Activated naive CD8-positive, alpha-beta T cell treated with anti-CD3 and anti-CD28 coated beads for 36 hours (primary cell): ENCODE measurements around the gene CYP46A1. TPM values are rescaled to one million over a fixed set of nuclear protein-coding genes. Genes with fewer than 3 reads are reported as not detected.

Source experiments
- DNase-seq: peaks from one replicate; pipeline ENCODE4 v3.0.0; 2021
- H3K27ac Mint-ChIP-seq: one replicate; pipeline ENCODE4 v1.8.0; 2022; ENCODE audit warnings: mild to moderate bottlenecking, moderate library complexity, mixed read lengths
- H3K27me3 Mint-ChIP-seq: one replicate; pipeline ENCODE4 v1.8.0; 2022; ENCODE audit warnings: mild to moderate bottlenecking, mixed read lengths
- H3K36me3 Mint-ChIP-seq: one replicate; pipeline ENCODE4 v1.8.0; 2021; ENCODE audit warnings: mild to moderate bottlenecking, mixed read lengths
- H3K4me1 Mint-ChIP-seq: one replicate; pipeline ENCODE4 v1.8.0; 2021; ENCODE audit warnings: mixed read lengths
- H3K4me3 Mint-ChIP-seq: one replicate; pipeline ENCODE4 v1.8.0; 2022; ENCODE audit warnings: mild to moderate bottlenecking, moderate library complexity, mixed read lengths
- H3K9me3 Mint-ChIP-seq: one replicate; pipeline ENCODE4 v1.8.0; 2022; ENCODE audit warnings: mixed read lengths
- total RNA-seq, 2 experiments: library from RNA; stranded (reverse); gene quantifications; one replicate each; pipeline ENCODE4 v1.2.3, GENCODE V29; 2021

CYP46A1 gene
- total RNA-seq, 2 experiments from 2014 or later = 0.16 to 0.18 TPM

DNA sequence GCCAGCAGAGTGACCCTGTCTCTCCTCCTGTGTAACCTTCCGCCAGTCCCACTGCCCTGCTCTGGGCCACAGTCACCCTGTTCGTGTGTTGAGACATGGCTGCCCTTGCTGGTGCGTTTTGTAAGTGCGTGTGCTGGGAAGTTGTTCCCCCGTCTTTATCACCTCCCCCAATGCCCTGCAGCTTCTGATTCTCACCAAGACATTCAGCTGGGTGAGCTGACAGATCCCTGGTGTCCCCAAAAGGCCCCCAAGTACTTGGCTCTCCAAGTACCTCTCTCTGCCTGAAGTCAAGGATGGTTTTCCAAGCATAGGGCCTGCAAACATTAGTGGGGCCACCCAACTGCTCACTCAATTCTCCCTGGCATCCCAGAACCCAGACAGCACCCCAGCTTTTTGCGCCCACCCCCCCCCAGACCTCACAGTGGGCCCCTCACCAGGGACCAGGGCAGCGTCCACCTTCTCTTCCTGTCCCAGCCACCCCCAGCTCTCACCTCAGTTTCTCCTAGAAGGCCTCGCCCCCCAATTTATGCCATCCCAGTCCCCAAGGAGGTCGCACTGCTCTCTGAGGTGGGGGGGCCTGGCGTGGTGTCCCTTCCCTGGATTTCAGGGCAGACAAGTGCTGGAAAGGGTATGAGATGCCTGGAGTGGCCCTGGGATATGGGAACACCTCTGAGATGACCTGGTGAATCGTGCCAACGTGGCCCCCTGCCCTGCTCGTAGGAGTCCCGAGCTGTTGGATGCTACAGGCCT is 57.3 kb downstream of the CYP46A1 start:
- no peaks in the 10 kb centered on the region for H3K9me3 Mint-ChIP-seq
- H3K27me3 Mint-ChIP-seq = peaks cover 34% of the 10 kb centered on the region

DNA sequence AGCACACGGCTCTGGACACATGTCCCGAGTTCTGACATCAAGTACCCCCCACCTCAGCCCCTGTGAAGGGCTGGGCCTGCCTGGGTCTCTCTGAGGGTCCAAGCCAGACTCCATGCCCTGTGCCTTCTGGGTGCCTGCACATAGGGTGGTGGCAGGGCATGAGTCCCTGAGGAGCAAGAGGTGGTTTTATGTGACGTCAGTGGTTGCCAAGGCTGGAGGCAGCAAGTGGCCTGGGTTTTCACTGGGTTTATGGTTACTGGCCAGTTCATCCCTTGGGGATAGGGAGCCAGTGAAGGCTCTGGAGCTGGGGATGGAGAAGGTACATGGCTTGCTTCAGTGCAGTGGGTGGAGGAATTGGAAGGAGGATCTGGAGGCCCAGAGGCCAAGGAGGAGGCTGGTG is 58.0 kb downstream of the CYP46A1 start:
- Mint-ChIP-seq H3K4me1 (peaks cover 7% of the 10 kb centered on the region), H3K9me3 (no peaks in the 10 kb centered on the region), H3K27ac (no peak overlapping the region), H3K27me3 (peaks cover 29% of the 10 kb centered on the region), H3K4me3 (no peak overlapping the region), H3K36me3 (no peaks in the 10 kb centered on the region)
- DNase-seq = no peak

More for the DNA sequence above, 57.3 kb downstream of the CYP46A1 start:
- H3K4me1 Mint-ChIP-seq = peaks cover 6% of the 10 kb centered on the region
- no peak overlapping the region for H3K27ac Mint-ChIP-seq
- no peak for DNase-seq
- H3K36me3 Mint-ChIP-seq = no peaks in the 10 kb centered on the region
- H3K4me3 Mint-ChIP-seq = no peak overlapping the region

DNA sequence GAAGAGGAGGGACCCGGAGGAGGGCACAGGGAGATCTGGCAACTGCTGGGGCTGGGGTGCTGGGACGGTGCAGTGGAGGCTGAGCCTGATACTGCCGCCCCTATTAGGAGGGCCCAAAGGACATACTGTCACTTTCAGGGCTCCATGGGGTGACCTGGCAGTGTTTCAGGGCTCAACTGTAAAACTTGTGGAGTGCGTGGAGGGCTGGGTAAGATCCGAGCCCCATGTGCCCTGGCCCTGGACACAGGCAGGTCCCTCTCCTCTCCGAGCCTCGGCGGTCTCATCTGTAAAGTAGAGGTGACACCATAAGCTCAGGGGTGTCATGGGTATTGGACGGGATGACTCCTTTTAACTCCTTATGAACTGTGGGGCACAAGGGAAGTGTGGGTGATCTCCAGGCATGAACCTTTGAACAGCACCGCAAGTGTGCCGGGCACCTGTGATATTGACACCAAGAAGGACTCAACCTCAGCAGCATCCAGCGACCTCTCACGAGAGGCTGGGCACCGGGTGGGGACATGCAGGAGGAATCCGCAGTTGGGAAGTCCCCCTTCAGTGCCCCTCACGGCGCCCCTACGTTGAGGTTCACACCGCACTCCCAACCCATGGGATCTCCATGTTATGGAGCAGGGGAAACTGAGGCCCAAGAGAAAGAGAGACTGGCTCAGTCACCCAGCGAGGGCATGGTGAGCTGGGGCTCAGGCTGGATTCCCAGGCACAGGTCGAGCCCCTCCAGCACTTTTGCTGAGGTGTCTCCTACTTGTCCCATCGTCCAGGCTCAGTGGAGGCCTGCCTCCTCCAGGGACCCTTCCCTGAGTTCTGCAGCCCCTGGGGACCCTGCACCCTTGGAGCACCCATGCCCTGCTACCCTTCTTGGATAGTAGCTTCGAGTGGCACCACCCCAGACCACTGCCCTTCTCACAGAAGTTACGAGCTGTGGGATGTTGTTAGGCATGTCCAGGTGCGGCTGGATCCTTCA is 58.7 kb downstream of the CYP46A1 start:
- no peak overlapping the region for H3K27ac Mint-ChIP-seq
- no peaks in the 10 kb centered on the region for H3K36me3 Mint-ChIP-seq
- H3K4me1 Mint-ChIP-seq = peaks cover 8% of the 10 kb centered on the region
- no peaks in the 10 kb centered on the region for H3K9me3 Mint-ChIP-seq
- H3K27me3 Mint-ChIP-seq = peaks cover 28% of the 10 kb centered on the region
- no peak for DNase-seq
- no peak overlapping the region for H3K4me3 Mint-ChIP-seq

DNA sequence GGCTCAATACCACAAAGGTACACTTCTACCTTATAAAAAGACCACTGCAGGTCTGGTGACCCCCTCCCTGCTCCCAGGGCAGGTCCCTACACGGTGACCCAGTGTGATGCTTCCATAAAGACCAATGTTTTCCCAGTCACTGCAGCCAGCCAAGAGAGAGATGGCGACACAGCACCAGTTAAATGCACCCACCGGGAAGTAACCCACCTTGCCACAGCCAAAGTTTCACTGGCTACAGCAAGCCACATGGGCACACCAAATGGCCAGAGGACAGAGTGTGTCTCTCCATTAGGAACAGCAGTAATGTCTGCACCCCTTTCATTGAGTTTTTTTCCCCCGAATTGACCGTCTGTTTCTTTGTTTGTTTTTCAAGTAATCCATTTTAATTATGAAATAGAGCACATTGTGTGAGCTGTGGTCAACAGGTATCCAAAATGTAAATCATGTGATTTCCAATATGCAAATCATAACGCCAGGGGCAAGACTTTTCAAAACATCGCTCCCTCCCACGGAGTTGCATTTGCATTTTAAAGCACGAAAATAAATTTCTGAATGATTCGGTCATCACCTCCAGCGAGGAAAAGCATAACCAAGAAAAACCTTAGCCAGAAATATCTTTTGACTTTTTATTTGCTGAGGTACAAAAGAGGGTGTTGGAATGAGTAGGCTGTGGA is 60.2 kb downstream of the CYP46A1 start:
- H3K27me3 Mint-ChIP-seq = peaks cover 21% of the 10 kb centered on the region
- H3K4me1 Mint-ChIP-seq = peaks cover 8% of the 10 kb centered on the region
- H3K4me3 Mint-ChIP-seq = no peak overlapping the region
- H3K36me3 Mint-ChIP-seq = no peaks in the 10 kb centered on the region
- no peaks in the 10 kb centered on the region for H3K9me3 Mint-ChIP-seq
- DNase-seq = no peak
- no peak overlapping the region for H3K27ac Mint-ChIP-seq

DNA sequence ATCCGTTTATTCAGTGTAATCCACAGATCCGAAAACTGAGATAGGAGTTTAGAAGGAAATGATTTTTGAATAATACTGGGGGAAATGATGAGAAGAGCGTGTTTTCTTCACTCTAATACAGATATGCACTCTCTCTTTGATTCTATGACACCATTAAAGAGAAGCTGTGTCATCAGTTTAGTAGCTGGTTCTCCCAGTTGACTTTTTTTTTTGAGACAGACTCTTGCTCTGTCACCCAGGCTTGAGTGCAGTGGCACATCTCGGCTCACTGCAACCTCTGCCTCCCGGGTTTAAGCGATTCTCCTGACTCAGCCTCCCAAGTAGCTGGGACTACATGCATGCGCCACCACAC is 60.8 kb downstream of the CYP46A1 start:
- Mint-ChIP-seq H3K27me3 (peaks cover 16% of the 10 kb centered on the region), H3K27ac (no peak overlapping the region), H3K4me1 (peaks cover 8% of the 10 kb centered on the region), H3K9me3 (no peaks in the 10 kb centered on the region), H3K36me3 (no peaks in the 10 kb centered on the region), H3K4me3 (no peak overlapping the region)
- no peak for DNase-seq

DNA sequence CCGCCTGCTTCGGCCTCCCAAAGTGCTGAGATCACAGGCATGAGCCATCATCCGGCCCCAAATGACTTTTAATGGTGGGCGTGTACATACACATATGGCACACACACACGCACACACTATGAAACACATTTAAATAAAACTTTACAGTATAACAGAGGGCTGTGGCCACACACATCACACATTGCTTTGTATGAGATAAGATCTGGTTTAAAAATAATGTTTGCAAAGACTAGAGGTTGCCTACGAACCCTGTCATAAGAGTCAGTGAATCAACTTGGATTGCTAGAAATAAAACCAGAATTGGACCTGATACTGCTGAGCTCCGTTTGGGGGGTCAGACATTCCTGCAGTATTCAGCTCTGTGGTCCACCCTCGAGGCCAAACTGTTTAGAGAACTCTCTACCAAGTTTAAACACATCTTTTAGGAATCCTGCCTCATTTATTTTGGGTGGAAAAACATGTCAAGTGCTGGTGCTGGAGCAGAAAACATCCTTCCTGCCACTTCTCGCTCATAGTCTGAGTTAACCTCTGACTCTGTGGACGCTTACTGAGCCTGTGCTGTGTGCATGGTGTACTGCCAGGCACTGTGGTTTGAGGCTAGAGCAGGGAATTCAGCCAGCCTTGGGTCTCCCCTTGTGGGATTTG is 61.3 kb downstream of the CYP46A1 start:
- Mint-ChIP-seq H3K27ac (no peak overlapping the region), H3K36me3 (no peaks in the 10 kb centered on the region), H3K9me3 (no peaks in the 10 kb centered on the region), H3K27me3 (peaks cover 16% of the 10 kb centered on the region), H3K4me3 (no peak overlapping the region), H3K4me1 (peaks cover 8% of the 10 kb centered on the region)
- DNase-seq = no peak

DNA sequence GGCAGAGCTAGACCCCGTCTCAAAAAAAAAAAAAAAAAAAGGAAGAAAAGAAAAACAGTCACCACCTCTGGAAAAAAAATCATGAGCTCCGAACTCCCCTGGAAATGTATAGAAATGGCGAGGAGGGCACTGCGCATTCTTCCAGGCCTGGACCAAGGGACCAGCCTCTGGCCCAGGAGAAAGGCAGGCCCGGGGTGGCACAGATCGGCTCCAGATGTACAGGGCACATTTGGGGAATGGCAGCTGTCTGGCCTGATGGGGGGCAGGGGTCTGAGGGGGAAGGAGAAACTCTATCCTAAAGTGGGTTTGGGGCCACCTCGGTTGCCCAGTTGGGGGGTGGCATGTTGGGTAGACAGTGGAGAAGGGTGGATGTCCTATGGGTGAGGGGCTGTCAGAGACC is 63.1 kb downstream of the CYP46A1 start:
- H3K27me3 Mint-ChIP-seq = peaks cover 23% of the 10 kb centered on the region
- H3K27ac Mint-ChIP-seq = no peak overlapping the region
- H3K4me1 Mint-ChIP-seq = peaks cover 10% of the 10 kb centered on the region
- no peaks in the 10 kb centered on the region for H3K9me3 Mint-ChIP-seq
- H3K4me3 Mint-ChIP-seq = no peak overlapping the region
- no peaks in the 10 kb centered on the region for H3K36me3 Mint-ChIP-seq
- DNase-seq = no peak

DNA sequence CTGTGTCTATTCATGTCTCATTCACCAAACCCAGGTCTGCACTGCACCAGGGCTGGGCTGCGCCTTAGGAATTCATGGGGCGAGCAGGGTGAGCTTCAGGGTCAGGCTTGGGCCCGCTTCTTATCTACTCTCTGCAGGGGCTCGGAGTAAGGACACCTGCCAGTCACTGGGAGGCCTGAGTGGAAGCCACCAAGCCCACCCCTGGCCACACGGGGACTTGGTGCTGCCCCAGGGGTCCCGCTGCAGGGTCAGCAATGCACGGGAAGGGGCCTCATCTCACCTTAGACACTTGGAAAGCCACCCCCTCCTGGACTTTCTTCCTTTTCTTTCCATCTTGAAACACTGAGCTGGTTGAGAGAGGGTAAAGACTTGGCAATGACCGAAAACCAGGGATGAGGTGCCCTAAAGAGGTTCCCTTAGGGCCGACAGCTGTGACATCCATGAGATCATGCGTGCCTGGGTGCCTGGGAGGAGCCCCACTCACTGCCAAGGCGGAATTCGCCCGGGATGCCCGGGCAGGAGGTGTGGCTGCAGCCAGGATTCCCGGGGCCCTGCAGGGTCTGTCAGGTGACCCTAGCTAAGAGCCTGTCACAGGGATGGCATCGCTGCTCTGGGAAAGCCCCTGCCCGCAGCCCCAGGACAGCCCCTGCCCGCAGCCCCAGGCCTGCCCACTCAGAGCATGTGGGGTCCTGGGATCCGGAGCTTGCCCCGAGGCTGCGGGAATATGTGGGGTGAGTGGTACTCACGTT is 63.7 kb downstream of the CYP46A1 start:
- Mint-ChIP-seq H3K9me3 (no peaks in the 10 kb centered on the region), H3K27me3 (peaks cover 24% of the 10 kb centered on the region), H3K27ac (no peak overlapping the region), H3K36me3 (no peaks in the 10 kb centered on the region), H3K4me3 (no peak overlapping the region), H3K4me1 (peaks cover 13% of the 10 kb centered on the region)
- no peak for DNase-seq

DNA sequence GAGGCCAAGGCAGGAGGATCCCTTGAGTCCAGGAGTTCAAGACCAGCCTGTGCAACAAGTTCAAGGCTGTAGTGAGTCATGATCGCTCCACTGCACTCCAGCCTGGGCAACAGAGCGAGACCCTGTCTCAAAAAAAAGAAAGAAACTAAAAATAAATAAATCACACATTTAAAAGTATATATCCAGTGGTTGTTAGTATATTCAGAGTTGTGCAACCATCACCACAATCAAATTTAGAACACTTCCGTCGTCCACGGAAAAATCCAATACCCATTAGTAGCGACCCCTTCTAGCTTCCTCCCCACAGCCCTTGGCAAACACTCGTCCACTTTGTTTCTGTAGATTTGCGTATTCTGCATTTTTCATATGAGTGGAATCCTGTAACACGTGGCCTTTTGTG is 64.4 kb downstream of the CYP46A1 start:
- Mint-ChIP-seq H3K27me3 (peaks cover 31% of the 10 kb centered on the region), H3K36me3 (no peaks in the 10 kb centered on the region), H3K9me3 (no peaks in the 10 kb centered on the region), H3K4me3 (no peak overlapping the region), H3K4me1 (peaks cover 17% of the 10 kb centered on the region), H3K27ac (no peak overlapping the region)
- no peak for DNase-seq

DNA sequence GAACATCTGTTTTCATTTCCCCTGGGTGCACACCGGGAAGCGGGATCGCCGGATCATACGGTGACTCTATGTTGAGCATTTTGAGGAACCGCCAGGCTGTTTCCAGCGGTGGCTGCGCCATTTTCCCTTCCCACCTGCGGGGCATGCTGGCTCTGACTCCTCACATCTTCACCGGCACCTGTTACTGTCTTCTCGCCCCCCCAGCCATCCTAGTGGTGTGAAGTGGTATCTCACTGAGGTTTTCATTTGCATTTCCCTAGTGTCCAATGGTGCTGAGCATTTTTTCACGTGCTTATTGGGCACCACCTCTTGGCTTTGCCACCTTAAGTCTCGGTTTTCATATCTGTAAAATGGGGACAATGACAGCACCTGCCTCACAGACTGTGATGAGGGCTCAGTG is 65.0 kb downstream of the CYP46A1 start:
- Mint-ChIP-seq H3K27ac (no peak overlapping the region), H3K36me3 (no peaks in the 10 kb centered on the region), H3K27me3 (peaks cover 38% of the 10 kb centered on the region), H3K9me3 (no peaks in the 10 kb centered on the region), H3K4me1 (peaks cover 17% of the 10 kb centered on the region), H3K4me3 (no peak overlapping the region)
- no peak for DNase-seq

DNA sequence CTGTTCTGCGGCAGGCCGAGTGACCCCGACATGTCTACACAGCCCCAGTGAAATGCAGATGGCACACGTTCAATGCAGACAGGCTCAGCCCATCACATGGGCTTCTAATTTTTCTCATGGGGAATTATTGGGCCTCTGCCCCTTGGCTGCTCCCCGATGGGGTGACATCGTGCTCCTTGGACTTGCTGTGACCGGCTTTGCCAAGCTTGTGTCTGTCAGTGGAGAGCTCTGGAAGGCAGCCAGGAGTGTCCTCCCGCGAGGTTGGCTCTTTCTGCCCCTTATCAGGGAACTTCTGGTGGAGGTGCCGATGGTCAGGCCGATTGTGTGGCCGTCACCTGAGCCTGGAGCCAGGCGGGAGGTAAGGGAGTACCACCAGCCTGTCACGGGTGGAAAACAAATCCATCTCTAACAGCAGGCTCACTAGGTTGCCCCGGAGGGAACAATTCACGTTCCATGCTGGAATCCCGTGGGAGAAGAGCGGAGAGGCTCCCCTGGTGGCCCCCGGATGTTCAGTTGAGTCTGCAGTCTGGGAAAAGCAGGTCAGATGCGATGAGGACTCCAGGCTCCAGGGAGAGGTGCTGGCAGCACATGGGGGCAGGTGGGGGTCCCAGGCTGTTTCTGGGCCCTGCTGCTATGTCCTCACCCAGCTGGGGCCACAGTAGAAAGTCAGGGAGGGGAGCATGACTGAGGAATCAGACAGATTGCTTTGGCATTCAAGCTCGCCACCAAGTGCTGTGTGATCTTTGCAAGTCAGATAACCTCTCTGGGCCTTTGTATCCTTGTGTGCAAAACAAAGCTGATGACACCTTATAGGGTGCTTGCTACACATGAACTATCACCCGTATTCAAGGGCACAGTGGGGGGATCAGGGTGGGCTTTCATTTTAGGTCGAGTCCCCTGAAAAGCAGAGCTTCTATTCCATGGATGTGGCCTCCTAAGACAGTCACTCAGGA is 65.9 kb downstream of the CYP46A1 start:
- Mint-ChIP-seq H3K27me3 (peaks cover 46% of the 10 kb centered on the region), H3K27ac (no peak overlapping the region), H3K9me3 (no peaks in the 10 kb centered on the region), H3K36me3 (no peaks in the 10 kb centered on the region), H3K4me1 (peaks cover 17% of the 10 kb centered on the region), H3K4me3 (no peak overlapping the region)
- DNase-seq = no peak

DNA sequence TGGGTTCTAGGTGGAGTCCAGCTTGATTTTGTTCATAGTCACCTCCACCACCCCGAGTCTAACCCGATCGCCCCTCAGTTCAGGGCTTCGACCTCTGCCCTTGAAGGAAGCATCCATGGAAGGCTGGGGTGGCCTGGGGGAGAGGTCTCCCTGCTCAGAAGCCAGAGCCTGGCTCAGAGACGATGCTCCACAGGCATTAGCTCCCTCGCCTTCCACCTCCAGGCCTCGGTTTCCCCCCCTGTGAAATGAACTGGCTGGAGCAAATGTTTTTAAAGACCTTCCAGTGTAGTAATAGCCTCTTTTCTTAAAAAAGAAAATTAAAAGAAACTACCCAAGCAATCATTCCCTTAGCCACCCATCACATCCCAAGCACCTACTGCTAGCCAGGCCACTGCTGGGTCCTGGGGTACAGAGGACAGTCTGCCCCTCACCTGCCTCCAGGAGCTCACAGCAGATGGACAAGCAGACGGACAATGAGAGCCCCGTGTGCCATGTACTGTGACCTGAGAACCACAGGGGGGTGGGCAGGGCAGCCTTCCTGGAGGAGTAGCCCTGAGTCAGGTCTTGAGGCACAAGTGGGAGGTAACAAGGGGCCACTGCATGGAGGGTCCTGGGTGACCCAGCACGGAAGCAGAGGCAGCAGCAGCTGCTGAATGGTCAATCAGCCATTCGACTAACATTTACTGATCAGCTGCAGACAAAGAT is 66.8 kb downstream of the CYP46A1 start:
- H3K27ac Mint-ChIP-seq = no peak overlapping the region
- H3K36me3 Mint-ChIP-seq = no peaks in the 10 kb centered on the region
- DNase-seq = no peak
- no peaks in the 10 kb centered on the region for H3K9me3 Mint-ChIP-seq
- H3K27me3 Mint-ChIP-seq = peaks cover 50% of the 10 kb centered on the region
- H3K4me3 Mint-ChIP-seq = no peak overlapping the region
- H3K4me1 Mint-ChIP-seq = peaks cover 16% of the 10 kb centered on the region
